Measurements from ENCODE around the gene KCNQ1.

Gene KCNQ1

GRCh38 chr11:2858995-2859698 is 414.3 kb downstream of the KCNQ1 start:
- no peak for DNase-seq

DNA sequence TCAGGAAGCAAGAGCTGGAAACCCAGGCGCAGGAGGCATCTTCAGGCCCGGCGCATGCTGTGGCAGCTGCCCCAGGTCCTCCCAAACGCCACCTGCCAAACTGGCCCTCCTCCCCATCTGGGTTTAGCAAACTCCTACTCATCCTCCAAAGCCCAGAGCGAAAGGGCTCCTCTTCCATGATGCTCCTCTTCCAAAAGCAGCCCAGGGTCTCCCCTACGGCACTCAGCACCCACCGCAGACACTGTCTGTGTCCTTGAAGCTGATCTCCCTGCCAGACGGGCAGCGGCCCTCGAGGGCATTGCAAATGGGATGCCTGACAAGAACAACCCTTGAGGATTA is 414.9 kb downstream of the KCNQ1 start:
- no peak for DNase-seq

DNA sequence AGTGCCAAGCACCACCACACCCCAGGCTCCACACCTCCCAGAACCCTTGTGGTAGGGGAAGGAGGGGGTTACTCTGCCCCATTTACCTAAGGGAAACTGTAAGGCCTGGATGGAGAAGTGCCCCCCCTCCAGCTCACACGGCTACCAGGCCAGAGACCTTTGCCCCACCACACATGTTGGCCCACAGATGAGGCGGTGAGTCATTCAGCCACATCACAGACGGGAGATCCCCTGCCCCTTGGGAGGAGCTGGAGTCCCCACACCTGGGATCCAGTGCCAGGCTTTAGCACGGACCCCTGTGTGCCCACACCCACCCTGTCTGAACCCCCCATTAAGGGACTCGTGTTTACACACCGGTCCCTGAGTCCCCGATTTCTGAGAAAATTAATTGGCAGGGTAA is 415.8 kb downstream of the KCNQ1 start:
- DNase-seq = no peak

- DNase-seq = no peak
Observed at GRCh38 chr11:2862395-2863275, 417.8 kb downstream of the KCNQ1 start.

- no peak for DNase-seq
Observed at GRCh38 chr11:2863276-2863618, 418.4 kb downstream of the KCNQ1 start.

- no peak for DNase-seq
Observed at GRCh38 chr11:2864901-2865300, 420.1 kb downstream of the KCNQ1 start.

DNA sequence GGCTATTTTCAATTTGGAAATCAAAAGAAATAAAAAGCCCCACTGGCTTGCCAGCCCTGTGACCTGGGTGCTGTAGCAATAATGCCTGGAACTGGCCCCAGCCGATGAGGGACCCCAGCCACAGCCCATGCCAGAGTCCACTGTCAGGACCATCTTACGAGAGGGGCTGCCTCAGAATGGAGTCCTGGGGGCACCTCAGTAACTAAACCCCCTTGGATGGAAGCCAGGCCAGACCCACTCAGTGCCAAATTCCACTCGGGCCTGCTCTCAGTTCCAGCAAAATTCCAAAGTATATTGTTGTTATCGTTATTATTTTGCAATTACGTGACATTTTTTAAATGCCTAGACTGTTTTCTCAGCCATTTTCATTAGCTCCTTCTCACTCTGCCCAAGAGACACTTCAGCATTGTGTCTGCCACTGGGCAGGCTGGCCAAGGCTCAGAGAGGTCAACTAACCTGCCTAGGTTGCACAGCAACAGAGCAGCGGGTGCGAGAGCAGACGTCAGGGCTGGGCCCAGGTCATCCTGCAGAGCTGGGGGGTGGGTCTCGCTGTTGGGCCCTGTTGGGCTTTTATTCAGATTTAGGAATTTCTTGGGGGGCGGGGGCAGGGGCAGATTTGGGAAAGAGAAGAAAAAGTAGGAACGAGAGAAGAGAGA is 421.2 kb downstream of the KCNQ1 start:
- no peak for DNase-seq

GRCh38 chr11:2867142-2867541 is 422.3 kb downstream of the KCNQ1 start:
- DNase-seq = no peak

DNA sequence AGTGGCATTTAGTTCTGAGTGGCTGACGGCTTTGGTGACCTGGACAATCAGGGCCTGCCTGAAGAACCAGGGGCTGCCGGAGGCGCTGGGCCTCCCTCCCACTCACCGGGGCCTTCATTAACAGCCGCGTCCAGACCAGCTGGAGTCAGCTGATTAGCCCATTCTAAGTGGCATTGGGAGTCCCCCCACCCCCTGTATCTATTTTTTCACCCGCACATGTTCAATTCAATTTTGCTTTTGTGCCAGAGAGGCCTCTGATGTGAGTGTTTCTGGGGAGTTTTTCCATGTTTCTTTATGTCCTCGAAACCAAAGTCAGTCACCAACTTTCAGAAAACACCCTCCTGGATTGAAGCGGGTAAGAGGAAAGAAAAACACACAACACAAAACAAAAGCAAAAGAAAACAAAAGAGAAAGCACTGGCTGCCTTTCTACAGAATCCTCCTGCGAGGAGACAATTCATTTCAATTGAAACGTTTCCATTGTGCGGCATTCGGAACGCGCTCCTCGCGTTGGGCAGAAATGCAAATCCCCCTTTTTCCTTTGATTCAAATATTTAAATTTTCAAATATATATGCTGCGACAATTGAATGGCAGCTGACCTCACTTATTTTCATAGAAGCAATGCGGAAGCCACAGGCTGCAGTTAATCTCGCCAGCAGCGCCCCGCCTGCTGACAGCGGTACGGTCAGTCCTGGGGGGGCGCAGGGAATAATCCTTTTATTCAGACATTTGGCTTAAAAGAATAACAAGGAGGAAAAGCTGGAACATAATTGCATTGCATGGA is 423.1 kb downstream of the KCNQ1 start:
- DNase-seq = no peak

DNA sequence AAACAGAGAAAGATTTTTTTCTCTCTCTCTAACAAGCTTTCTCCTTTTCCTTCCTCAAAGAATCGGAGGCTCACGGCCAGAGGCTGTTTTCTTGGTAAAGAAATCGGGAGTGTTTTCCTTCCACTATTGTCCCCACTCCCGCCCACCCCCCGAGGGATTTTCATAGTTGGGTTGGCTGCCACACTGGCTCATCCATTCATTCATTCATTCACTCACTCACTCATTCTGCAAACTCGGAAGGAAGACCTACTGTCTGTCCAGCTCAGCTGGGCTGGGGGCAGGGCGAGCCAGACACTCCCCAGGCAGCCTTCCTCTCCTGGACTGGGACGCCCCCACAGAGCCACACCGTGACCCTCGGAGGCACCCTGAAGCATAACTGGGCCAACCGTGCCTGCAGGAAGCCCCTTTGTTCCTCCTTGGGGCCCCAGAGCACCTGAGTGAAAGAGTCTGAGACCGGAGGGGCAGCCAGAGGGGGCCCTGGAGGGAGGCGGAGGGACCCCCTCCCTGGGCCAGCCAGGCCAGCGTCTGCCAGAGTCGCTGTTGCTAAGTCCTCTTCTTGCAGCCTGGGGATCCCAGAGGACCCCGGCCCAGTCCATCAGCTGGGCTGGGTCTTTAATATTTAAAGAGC is 423.8 kb downstream of the KCNQ1 start:
- DNase-seq = no peak

DNA sequence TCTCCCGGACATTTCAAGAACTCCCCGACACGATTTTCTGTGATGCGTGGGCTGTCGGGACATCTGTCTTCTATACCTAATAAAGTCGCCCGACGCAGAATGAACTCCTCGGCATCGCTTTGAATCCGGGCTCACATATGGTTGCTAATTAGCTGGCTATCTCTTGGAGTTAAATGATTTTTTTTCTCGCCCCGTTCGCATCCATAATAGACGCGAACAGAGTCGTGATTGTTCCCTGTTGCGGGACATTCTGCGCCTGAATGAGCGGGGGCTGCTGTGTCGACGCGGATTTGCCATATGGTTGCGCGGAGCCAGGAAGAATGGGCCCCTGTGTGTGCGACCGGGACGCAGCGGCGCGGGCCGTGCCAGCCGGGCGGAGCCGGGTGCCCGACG is 424.3 kb downstream of the KCNQ1 start:
- no peak for DNase-seq

DNA sequence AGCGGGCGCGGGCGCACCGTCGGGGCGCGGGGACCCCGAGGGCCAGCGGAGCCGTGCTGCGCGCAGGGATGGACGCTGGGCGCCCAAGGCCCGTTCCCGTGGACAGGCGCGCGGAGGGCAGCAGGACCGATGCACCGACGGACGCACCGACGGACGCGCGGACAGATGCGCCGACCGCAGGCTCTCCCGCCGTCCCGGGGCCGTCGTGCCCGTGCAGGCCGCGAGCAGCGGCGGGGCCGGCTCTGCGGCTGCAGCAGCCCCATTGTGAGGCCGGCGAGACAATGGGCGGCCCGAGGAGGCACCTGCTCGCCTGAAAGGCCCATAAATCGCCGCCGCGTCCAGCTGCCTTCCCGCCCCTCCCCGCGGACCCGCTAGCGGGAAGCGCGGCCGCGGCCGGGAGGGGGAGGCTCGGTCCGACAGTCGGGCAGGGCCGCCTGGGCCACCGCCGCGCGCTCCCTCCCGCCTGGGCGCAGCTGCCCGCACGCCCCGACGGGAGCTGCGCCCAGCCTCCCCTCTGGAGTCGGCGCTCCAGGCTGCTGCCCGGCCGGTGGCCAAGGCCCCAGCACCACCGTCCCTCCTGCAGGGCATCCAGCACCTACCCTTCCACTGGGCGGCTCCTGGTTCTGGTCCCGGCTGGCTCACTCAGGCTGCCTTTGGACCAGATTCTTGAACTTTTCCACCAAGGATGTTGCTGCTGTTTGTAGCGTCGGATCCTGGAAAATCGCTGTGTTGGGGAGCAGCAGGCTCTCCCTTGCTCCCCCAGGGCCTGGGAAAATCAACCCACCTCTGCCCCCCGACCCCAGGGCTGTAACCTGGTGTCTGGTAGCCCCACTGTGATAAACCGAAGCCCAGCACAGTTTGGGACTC is 425.0 kb downstream of the KCNQ1 start:
- DNase-seq = no peak

DNA sequence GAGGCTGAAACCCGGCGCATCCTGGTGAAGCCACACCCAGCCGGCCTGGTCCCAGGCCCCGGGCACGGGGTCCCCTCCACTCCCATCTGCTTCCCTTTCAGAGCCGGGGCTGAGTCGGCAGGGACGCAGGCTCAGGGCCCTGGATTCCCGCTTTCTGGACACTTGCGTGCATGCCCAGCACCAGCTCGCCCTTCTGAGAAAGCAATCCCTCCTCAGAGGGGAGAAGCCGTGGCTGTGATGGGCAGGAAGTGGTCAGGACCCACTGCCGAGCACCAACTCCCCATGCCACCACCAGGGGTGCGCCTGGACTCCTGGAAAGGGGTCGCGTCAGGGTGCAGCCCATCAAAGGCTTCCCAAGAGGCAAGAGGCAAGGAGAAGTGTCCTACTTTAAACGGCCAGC is 425.7 kb downstream of the KCNQ1 start:
- DNase-seq = no peak

GRCh38 chr11:2870969-2871680 is 426.3 kb downstream of the KCNQ1 start:
- DNase-seq = no peak

GRCh38 chr11:2874963-2875362 is 430.2 kb downstream of the KCNQ1 start:
- DNase-seq = no peak

- DNase-seq = no peak
Observed at GRCh38 chr11:2877474-2877873, 432.7 kb downstream of the KCNQ1 start.

DNA sequence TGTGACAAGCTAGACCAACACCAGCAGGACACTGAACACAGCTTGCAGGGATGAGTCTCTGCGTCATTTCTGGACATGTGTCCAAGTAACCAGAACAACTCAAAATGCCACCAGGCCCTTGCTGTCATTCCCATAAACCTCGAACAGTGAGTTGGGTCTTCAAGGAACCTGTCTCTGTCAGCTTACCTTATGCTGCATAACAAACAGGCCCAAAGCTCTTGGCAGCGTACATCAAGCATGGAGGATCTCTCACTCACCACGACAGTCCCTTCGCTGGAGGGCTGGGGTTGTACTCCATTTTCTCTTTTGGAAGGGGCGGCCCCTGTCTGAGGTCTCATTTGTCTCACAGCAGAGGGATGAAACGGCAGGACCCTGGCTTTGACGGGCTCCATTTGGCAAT is 434.0 kb downstream of the KCNQ1 start:
- DNase-seq = no peak

GRCh38 chr11:2880646-2881045 is 435.8 kb downstream of the KCNQ1 start:
- no peak for DNase-seq

DNA sequence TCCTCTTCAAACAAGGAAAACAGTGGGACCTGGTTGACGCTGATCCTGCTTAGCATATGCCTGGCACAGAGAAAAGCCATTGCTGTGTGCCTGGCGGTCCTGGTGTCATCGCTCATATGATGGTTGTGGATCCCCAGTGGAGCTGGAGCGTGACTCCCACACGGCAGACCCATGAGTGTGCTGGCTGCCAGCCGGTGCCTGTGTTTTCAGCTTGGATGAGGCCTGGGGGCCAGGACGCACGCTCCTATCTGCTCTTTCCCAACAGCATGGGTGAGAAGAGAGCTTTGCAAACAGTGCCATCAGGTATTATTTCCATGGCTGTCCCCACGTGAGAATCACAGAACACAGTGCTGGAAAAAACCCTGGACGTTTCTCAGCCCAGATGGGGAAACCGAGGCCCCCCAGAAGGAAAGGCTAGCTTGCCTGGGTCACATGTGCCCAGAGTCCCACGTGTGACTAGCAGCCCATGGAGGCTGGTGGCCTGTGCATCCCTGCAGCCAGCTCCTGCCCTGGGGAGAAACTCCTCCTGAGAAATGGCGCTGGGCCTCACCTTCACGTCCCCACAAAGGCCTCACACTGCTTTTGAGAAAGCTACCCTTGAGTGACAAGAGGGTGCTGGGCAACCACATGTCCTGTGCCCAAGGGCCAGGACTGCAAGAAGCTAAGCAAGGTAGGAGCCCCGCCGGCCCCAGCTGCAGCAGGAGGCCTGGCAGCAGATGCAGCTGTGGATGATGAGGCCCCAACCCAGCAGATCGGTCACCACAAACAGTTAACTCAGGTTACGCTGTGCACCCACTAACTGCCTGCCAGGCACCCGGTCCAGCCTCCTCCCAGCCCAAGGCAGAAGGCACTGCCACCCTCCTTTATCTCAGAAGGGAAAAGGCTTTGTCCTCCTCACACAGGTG is 436.5 kb downstream of the KCNQ1 start:
- DNase-seq = no peak

DNA sequence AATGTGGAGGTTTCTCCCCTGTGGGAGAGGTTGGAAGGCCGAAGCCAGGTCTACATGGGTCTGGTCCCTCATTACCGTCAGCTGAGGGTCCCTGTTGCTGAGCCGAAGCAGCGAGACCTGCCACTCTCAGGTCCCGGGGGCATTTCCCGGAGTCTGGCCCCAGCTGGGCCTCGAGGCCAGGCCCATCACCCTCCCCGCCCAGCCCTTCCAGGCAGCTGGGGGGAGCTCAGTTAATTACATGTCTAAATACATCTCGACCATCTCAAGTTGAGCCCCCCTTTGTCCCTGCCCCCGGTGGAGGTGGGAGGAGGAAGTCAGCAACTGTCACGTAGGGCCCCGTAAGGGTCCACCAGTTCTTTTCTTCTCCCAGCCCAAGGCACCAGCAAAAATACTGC is 437.2 kb downstream of the KCNQ1 start:
- DNase-seq = no peak

Measured in activated naive CD4-positive, alpha-beta T cell treated with Interleukin-2 at 50 U/mL for 16 hours (primary cell).